ENCODE data around the gene BCAS4.

Gene BCAS4

GRCh38 chr20:50915424-50915823, 120.6 kb downstream of the BCAS4 start:
- Histone ChIP-seq H3K9me3 (ENCODE audit: severe bottlenecking) (no peaks in the 10 kb centered on the region), H3K36me3 (peaks cover 66% of the 10 kb centered on the region)
- TF ChIP-seq CTCF (IDR thresholded peaks at IDR 0.05; ENCODE audit: low read depth, low read length) = no peak

DNA sequence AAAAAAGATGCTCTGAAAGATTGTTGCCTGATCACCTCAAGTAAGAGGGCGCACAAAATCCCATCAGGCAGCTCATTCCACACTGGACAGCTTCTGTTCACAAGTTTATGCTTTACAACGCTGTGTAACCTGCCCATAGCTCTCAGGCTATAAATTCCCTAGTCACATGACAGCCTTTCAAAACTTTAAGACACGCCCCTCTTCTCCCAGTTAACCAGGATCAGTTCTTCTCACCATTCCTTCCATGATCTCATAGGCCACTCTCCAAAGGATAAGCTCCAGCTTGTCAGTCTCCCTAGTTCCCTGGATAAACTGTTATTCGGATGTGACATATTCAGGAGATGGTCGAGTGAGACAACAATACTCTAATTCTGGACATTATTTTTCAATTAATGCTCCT, 121.4 kb downstream of the BCAS4 start:
- H3K9me3 ChIP-seq (ENCODE audit: severe bottlenecking) = no peaks in the 10 kb centered on the region
- H3K4me3 ChIP-seq (ENCODE audit: low read depth, low read length) = no peak overlapping the region
- DNase-seq = peak; percentile 11
- TF ChIP-seq CTCF (IDR thresholded peaks at IDR 0.05; ENCODE audit: low read depth, low read length) = no peak
- peaks cover 69% of the 10 kb centered on the region for H3K36me3 ChIP-seq
- no peak overlapping the region for H3K27ac ChIP-seq
- H3K27me3 ChIP-seq (ENCODE audit: insufficient read depth, low read depth, severe bottlenecking) = no peaks in the 10 kb centered on the region

More at GRCh38 chr20:50915424-50915823, 120.6 kb downstream of the BCAS4 start:
- no peak for DNase-seq
- H3K27ac ChIP-seq = no peak overlapping the region
- H3K4me3 ChIP-seq (ENCODE audit: low read depth, low read length) = no peak overlapping the region
- H3K27me3 ChIP-seq (ENCODE audit: insufficient read depth, low read depth, severe bottlenecking) = no peaks in the 10 kb centered on the region

GRCh38 chr20:50916934-50917333, 122.1 kb downstream of the BCAS4 start:
- H3K27me3 ChIP-seq (ENCODE audit: insufficient read depth, low read depth, severe bottlenecking) = no peaks in the 10 kb centered on the region
- H3K9me3 ChIP-seq (ENCODE audit: severe bottlenecking) = no peaks in the 10 kb centered on the region
- H3K36me3 ChIP-seq = peaks cover 70% of the 10 kb centered on the region
- no peak overlapping the region for H3K4me3 ChIP-seq (ENCODE audit: low read depth, low read length)
- H3K27ac ChIP-seq = no peak overlapping the region
- DNase-seq = no peak
- no peak for TF ChIP-seq CTCF (IDR thresholded peaks at IDR 0.05; ENCODE audit: low read depth, low read length)

DNA sequence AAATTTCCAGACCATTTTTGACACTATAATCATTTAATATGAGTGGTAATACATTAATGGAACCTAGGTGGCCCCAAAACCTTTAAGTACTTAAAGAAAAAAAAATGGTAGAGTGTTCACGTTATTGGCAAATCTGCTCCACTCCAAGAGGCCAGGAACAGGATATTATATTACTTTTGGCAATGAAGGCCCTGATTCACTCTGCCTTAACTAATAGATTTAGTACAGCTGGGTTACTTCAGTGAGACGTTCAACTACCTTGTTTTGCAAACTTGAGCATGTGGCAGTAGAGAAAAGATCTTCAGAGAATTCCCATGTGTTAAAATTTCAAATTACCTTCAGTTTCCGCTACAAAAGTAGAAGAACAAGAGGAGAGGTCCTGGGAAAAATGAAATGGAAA, 123.5 kb downstream of the BCAS4 start:
- no peak overlapping the region for H3K27ac ChIP-seq

DNA sequence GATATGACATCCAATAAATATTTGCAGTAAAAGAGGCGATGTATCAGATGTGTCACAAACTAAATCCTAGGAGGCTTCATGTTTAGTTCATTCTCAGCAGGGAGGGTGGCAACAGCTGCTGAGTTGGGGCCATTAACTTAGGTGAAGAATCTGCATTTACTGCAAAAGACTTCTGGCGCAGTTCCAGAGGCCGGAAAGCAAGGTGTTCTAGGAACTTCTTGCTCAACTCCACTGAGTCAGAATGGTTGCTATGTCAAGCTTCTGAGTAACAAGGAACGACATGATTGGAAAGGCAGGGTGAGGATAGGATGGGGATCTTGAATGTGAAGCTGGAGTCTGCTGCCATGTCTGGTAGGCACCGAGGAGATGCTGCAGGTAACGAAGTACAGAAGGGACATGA, 124.7 kb downstream of the BCAS4 start:
- DNase-seq = no peak
- Histone ChIP-seq H3K4me3 (ENCODE audit: low read depth, low read length) (no peak overlapping the region), H3K36me3 (peaks cover 73% of the 10 kb centered on the region), H3K9me3 (ENCODE audit: severe bottlenecking) (no peaks in the 10 kb centered on the region), H3K27me3 (ENCODE audit: insufficient read depth, low read depth, severe bottlenecking) (no peaks in the 10 kb centered on the region), H3K27ac (no peak overlapping the region)
- no peak for TF ChIP-seq CTCF (IDR thresholded peaks at IDR 0.05; ENCODE audit: low read depth, low read length)

More for the DNA sequence above, 123.5 kb downstream of the BCAS4 start:
- no peak for DNase-seq
- no peak for TF ChIP-seq CTCF (IDR thresholded peaks at IDR 0.05; ENCODE audit: low read depth, low read length)
- H3K27me3 ChIP-seq (ENCODE audit: insufficient read depth, low read depth, severe bottlenecking) = no peaks in the 10 kb centered on the region
- H3K4me3 ChIP-seq (ENCODE audit: low read depth, low read length) = no peak overlapping the region
- H3K36me3 ChIP-seq = peaks cover 73% of the 10 kb centered on the region
- no peaks in the 10 kb centered on the region for H3K9me3 ChIP-seq (ENCODE audit: severe bottlenecking)

DNA sequence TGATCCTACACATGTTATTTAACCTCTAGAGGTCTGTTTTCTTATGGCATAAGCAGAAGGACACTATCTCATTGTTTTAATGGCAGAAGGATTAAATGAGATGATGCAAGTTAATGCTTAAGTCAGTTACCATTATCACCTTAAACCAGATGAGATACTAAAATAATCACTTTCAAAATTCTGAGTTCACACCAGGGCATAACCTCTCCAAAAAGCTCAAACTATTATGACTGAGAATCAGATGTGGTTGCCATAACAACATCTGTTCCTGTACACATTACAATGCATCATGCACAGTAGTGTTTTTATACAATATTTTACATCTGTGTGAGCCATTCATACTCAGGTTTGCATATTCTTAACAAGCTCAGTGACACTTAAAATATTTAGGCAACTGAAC, 126.1 kb downstream of the BCAS4 start:
- H3K9me3 ChIP-seq (ENCODE audit: severe bottlenecking) = no peaks in the 10 kb centered on the region
- H3K36me3 ChIP-seq = peaks cover 80% of the 10 kb centered on the region
- H3K4me3 ChIP-seq (ENCODE audit: low read depth, low read length) = no peak overlapping the region
- no peak for DNase-seq
- H3K27ac ChIP-seq = no peak overlapping the region
- H3K27me3 ChIP-seq (ENCODE audit: insufficient read depth, low read depth, severe bottlenecking) = no peaks in the 10 kb centered on the region
- TF ChIP-seq CTCF (IDR thresholded peaks at IDR 0.05; ENCODE audit: low read depth, low read length) = no peak

Measured in WERI-Rb-1 (cell line).